Activated CD4-positive, alpha-beta T cell treated with anti-CD3 and anti-CD28 coated beads, Interleukin-2, amount 10 ng/mL, durations not matched to agents 7 days and 5 days (primary cell): Measurements from ENCODE around the gene TNFRSF18. TPM values are rescaled to one million over a fixed set of nuclear protein-coding genes. Genes with fewer than 3 reads are reported as not detected.

Experiments
- CTCF ChIA-PET: fragments of 350-600 bp; sonication (Branson Sonifier 250); formaldehyde crosslinking; loops from one replicate; lab custom pipeline; 2021; ENCODE audit warnings: antibody characterized with exemption; lab: Charles Lee
- POLR2A ChIA-PET: fragments of 350-600 bp; sonication (Branson Sonifier 250); formaldehyde crosslinking; loops from one replicate; lab custom pipeline; 2021; ENCODE audit warnings: antibody characterized with exemption; lab: Charles Lee
- DNase-seq: peaks from one replicate; pipeline ENCODE4 v3.0.0-alpha.2; 2020
- H3K27ac Mint-ChIP-seq: one replicate; pipeline ENCODE4 v1.8.0; 2021; ENCODE audit warnings: mild to moderate bottlenecking, moderate library complexity, mixed read lengths
- H3K27me3 Mint-ChIP-seq: one replicate; pipeline ENCODE4 v1.8.0; 2021; ENCODE audit warnings: mixed read lengths
- H3K36me3 Mint-ChIP-seq: one replicate; pipeline ENCODE4 v1.8.0; 2021; ENCODE audit warnings: low read depth, mixed read lengths
- H3K4me1 Mint-ChIP-seq: one replicate; pipeline ENCODE4 v1.8.0; 2021; ENCODE audit warnings: mixed read lengths
- H3K4me3 Mint-ChIP-seq: one replicate; pipeline ENCODE4 v1.8.0; 2021; ENCODE audit warnings: mild to moderate bottlenecking, moderate library complexity, mixed read lengths
- H3K9me3 Mint-ChIP-seq: one replicate; pipeline ENCODE4 v1.8.0; 2021; ENCODE audit warnings: mixed read lengths
- total RNA-seq, 2 experiments: library from RNA; stranded (reverse); gene quantifications; one replicate each; pipeline ENCODE4 v1.2.3, GENCODE V29; 2021

The TNFRSF18 gene
- total RNA-seq, 2 experiments from 2014 or later = 26.0 to 33.9 TPM

GRCh38 chr1:1169429-1170214 lies 36.8 kb downstream of the TNFRSF18 start:
- Mint-ChIP-seq H3K4me1 (peaks cover 23% of the 10 kb centered on the region), H3K27me3 (peaks cover 5% of the 10 kb centered on the region), H3K9me3 (no peaks in the 10 kb centered on the region), H3K36me3 (no peaks in the 10 kb centered on the region), H3K4me3 (no peak overlapping the region), H3K27ac (no peak overlapping the region)
- CTCF ChIA-PET = interaction anchor here (2.2 kb wide), 1 partner anchor 12 kb away, joined by 7 read pairs; no protein-coding TSS in a partner anchor
- POLR2A ChIA-PET = no interaction called here
- no peak for DNase-seq

- Mint-ChIP-seq H3K27me3 (peaks cover 5% of the 10 kb centered on the region), H3K4me3 (no peak overlapping the region), H3K36me3 (no peaks in the 10 kb centered on the region), H3K27ac (no peak overlapping the region), H3K9me3 (no peaks in the 10 kb centered on the region), H3K4me1 (peaks cover 17% of the 10 kb centered on the region)
- POLR2A ChIA-PET = no interaction called here
- DNase-seq = no peak
- CTCF ChIA-PET = interaction anchor here (1.0 kb wide), 1 partner anchor 46 kb away, joined by 3 read pairs; no protein-coding TSS in a partner anchor
Observed at GRCh38 chr1:1168451-1169411, 37.7 kb downstream of the TNFRSF18 start.

GRCh38 chr1:1167841-1168450 lies 38.4 kb downstream of the TNFRSF18 start:
- Mint-ChIP-seq H3K36me3 (no peaks in the 10 kb centered on the region), H3K27ac (no peak overlapping the region), H3K4me1 (peaks cover 12% of the 10 kb centered on the region), H3K27me3 (peaks cover 5% of the 10 kb centered on the region), H3K9me3 (no peaks in the 10 kb centered on the region), H3K4me3 (no peak overlapping the region)
- CTCF ChIA-PET = interaction anchor here (1.0 kb wide), 1 partner anchor 45 kb away, joined by 3 read pairs; no protein-coding TSS in a partner anchor
- no peak for DNase-seq
- POLR2A ChIA-PET = no interaction called here

DNA sequence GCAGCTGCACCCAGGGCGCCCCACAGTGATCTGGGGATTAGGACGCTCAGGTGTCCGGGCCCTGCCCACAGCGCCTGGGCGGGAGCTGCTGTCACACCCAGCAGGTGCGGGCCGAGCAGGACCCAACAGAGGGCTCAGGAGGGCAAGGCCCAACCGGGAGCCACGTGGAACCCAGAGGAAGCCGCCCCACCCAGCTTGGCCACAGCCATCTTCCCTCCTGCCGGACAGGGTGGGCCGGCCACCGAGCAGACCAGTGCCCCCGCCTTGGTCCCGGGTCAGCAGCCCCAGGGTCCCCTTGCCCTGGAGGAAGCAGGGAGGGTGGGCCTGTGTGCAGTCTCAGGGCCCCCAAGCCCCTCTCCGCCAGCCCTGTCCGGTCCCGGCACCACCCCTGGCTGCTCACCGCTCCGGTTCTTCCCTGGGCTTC lies 39.0 kb downstream of the TNFRSF18 start:
- Mint-ChIP-seq H3K9me3 (no peaks in the 10 kb centered on the region), H3K4me1 (peaks cover 10% of the 10 kb centered on the region), H3K27me3 (peaks cover 4% of the 10 kb centered on the region), H3K36me3 (no peaks in the 10 kb centered on the region), H3K4me3 (no peak overlapping the region), H3K27ac (no peak overlapping the region)
- POLR2A ChIA-PET = no interaction called here
- CTCF ChIA-PET = no interaction called here
- DNase-seq = no peak

GRCh38 chr1:1166642-1167397 lies 39.6 kb downstream of the TNFRSF18 start:
- no peak overlapping the region for H3K4me3 Mint-ChIP-seq
- no peaks in the 10 kb centered on the region for H3K27me3 Mint-ChIP-seq
- no peaks in the 10 kb centered on the region for H3K9me3 Mint-ChIP-seq
- peaks cover 4% of the 10 kb centered on the region for H3K4me1 Mint-ChIP-seq
- CTCF ChIA-PET = no interaction called here
- DNase-seq = no peak
- no peaks in the 10 kb centered on the region for H3K36me3 Mint-ChIP-seq
- H3K27ac Mint-ChIP-seq = no peak overlapping the region
- POLR2A ChIA-PET = no interaction called here

GRCh38 chr1:1165900-1166421 lies 40.4 kb downstream of the TNFRSF18 start:
- ChIA-PET POLR2A (no interaction called here), CTCF (interaction anchor here (1.9 kb wide), 1 partner anchor 10 kb away, joined by 4 read pairs; no protein-coding TSS in a partner anchor)
- no peaks in the 10 kb centered on the region for H3K36me3 Mint-ChIP-seq
- no peaks in the 10 kb centered on the region for H3K9me3 Mint-ChIP-seq
- H3K4me1 Mint-ChIP-seq = peaks cover 3% of the 10 kb centered on the region
- DNase-seq = no peak
- no peaks in the 10 kb centered on the region for H3K27me3 Mint-ChIP-seq
- no peak overlapping the region for H3K27ac Mint-ChIP-seq
- H3K4me3 Mint-ChIP-seq = no peak overlapping the region

DNA sequence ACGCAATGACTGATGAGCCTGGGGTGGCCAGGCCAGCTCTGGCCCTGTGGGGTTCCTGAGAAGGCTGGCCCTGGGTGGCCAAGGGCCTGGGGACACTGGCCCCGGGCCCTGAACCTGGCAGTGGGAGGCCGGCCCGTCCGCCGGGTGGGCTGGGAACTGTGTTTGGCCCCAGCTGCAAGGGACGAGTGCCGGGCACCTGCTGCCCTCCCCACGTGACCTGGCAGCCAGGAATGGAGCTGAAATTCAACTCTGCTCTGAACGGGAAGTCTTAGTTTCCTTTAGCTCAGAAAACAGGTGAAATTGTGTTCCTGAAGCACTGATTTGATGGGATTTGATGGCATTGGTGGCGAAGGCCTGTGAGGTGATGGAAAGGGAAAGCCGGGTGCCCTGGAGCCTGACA lies 40.9 kb downstream of the TNFRSF18 start:
- ChIA-PET CTCF (interaction anchor here (1.9 kb wide), 1 partner anchor 9 kb away, joined by 4 read pairs; no protein-coding TSS in a partner anchor), POLR2A (no interaction called here)
- Mint-ChIP-seq H3K36me3 (no peaks in the 10 kb centered on the region), H3K4me1 (peaks cover 3% of the 10 kb centered on the region), H3K27me3 (no peaks in the 10 kb centered on the region), H3K4me3 (no peak overlapping the region), H3K27ac (no peak overlapping the region), H3K9me3 (no peaks in the 10 kb centered on the region)
- no peak for DNase-seq

DNA sequence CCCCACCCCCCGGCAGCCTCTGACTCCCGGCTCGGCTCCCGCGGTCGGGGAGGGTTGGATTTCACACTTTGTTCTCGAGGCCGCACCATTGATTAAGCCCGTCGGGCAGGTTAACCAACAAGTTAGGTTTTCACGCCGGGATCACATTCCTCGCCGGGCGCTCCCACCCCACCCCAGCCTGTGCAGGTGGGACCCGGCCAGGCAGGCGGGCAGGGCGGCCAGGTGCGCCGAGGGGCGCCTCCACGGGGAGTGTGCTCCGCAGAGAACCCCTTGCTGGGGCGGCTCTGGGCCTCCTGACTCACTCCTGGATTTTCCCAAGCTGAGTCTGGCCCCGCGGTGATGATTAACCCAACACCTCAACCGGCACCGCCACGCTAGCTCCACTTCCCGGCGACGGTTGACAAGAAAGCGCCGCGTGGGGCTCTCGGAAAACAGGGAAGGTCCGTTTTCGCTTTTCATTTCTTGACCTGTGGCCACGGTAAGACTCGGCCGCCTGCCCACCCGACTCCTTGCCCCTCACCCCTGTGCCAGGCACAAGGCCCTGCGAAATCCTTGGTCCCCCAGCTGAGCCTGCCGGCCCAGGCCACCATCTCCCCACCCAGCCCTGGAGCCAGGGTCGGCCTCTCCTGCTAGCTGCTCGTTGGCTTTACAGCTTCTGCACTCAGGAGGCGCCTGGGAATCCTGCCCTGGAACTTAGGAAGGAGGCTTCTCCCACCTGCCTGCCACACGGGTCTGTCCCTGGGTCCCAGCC lies 41.5 kb downstream of the TNFRSF18 start:
- DNase-seq = no peak
- Mint-ChIP-seq H3K9me3 (no peaks in the 10 kb centered on the region), H3K4me1 (no peaks in the 10 kb centered on the region), H3K4me3 (no peak overlapping the region), H3K27me3 (no peaks in the 10 kb centered on the region), H3K27ac (no peak overlapping the region), H3K36me3 (no peaks in the 10 kb centered on the region)
- ChIA-PET POLR2A (no interaction called here), CTCF (interaction anchor here (1.9 kb wide), 1 partner anchor 8 kb away, joined by 4 read pairs; no protein-coding TSS in a partner anchor)

GRCh38 chr1:1164361-1164700 lies 42.1 kb downstream of the TNFRSF18 start:
- ChIA-PET POLR2A (no interaction called here), CTCF (interaction anchor here (1.9 kb wide), 1 partner anchor 8 kb away, joined by 4 read pairs; no protein-coding TSS in a partner anchor)
- H3K9me3 Mint-ChIP-seq = no peaks in the 10 kb centered on the region
- no peaks in the 10 kb centered on the region for H3K4me1 Mint-ChIP-seq
- H3K27me3 Mint-ChIP-seq = no peaks in the 10 kb centered on the region
- H3K36me3 Mint-ChIP-seq = no peaks in the 10 kb centered on the region
- H3K27ac Mint-ChIP-seq = no peak overlapping the region
- no peak for DNase-seq
- no peak overlapping the region for H3K4me3 Mint-ChIP-seq

GRCh38 chr1:1163538-1164070 lies 42.8 kb downstream of the TNFRSF18 start:
- no peak overlapping the region for H3K27ac Mint-ChIP-seq

More at GRCh38 chr1:1163538-1164070, 42.8 kb downstream of the TNFRSF18 start:
- H3K4me1 Mint-ChIP-seq = peaks cover 6% of the 10 kb centered on the region
- no peaks in the 10 kb centered on the region for H3K27me3 Mint-ChIP-seq
- no peaks in the 10 kb centered on the region for H3K36me3 Mint-ChIP-seq
- no peak for DNase-seq
- CTCF ChIA-PET = no interaction called here
- H3K4me3 Mint-ChIP-seq = no peak overlapping the region
- POLR2A ChIA-PET = no interaction called here
- no peaks in the 10 kb centered on the region for H3K9me3 Mint-ChIP-seq
